Hepatocyte (in vitro differentiated cells): ENCODE data around the gene RAB22A.

Experiments
- CTCF ChIP-seq: fragments of 200-600 bp; sonication (generic); IDR thresholded peaks from 2 replicates; pipeline ENCODE4 v1.5.1; 2016; ENCODE audit warnings: antibody characterized with exemption, mild to moderate bottlenecking; ENCODE audit not compliant: poor library complexity
- EZH2 ChIP-seq: fragments of 200-600 bp; sonication (generic); IDR thresholded peaks from 2 replicates; pipeline ENCODE4 v1.6.1; 2016; ENCODE audit warnings: antibody characterized with exemption, mild to moderate bottlenecking, borderline replicate concordance

- TF ChIP-seq CTCF (no peak), EZH2 (no peak)
Observed at GRCh38 chr20:58306421-58307261, 2.9 kb upstream of the RAB22A start.
